H9 (cell line): ENCODE data around the gene TDO2. TPM values are rescaled to one million over a fixed set of nuclear protein-coding genes. Genes with fewer than 3 reads are reported as not detected.
A peak's percentile ranks its signal among the peaks of the same experiment; 100 is the strongest.

Experiments
- DNase-seq: peaks from one replicate; pipeline ENCODE4 v3.0.0-alpha.2; 2017
- H2AFZ ChIP-seq: one replicate; pipeline ENCODE4 v1.6.1; 2013; ENCODE audit warnings: mild to moderate bottlenecking, low read length, control low read depth, moderate library complexity
- H2AK5ac ChIP-seq: 2 replicates; pipeline ENCODE4 v1.6.1; 2013; ENCODE audit warnings: low read length, control low read depth, mixed read lengths; ENCODE audit not compliant: insufficient read length
- H2BK120ac ChIP-seq: one replicate; pipeline ENCODE4 v1.6.1; 2013; ENCODE audit warnings: low read depth, mild to moderate bottlenecking, low read length, control low read depth, inconsistent platforms; ENCODE audit not compliant: poor library complexity, severe bottlenecking
- H2BK12ac ChIP-seq: 2 replicates; pipeline ENCODE4 v1.6.1; 2013; ENCODE audit warnings: low read length, control low read depth, mixed read lengths, low read depth; ENCODE audit not compliant: insufficient read length
- H2BK15ac ChIP-seq: 2 replicates; pipeline ENCODE4 v1.6.1; 2013; ENCODE audit warnings: low read depth, low read length, control low read depth
- H2BK20ac ChIP-seq: one replicate; pipeline ENCODE4 v1.6.1; 2013; ENCODE audit warnings: low read depth, mild to moderate bottlenecking, low read length, control low read depth, inconsistent platforms; ENCODE audit not compliant: poor library complexity, severe bottlenecking
- H2BK5ac ChIP-seq: 2 replicates; pipeline ENCODE4 v1.6.1; 2013; ENCODE audit warnings: low read length, control low read depth, mixed read lengths; ENCODE audit not compliant: insufficient read length
- H3K14ac ChIP-seq: 2 replicates; pipeline ENCODE4 v1.6.1; 2013; ENCODE audit warnings: low read length, control low read depth; ENCODE audit not compliant: insufficient read depth
- H3K18ac ChIP-seq: 2 replicates; pipeline ENCODE4 v1.6.1; 2013; ENCODE audit warnings: low read depth, mild to moderate bottlenecking, mixed read lengths, low read length, control low read depth; ENCODE audit not compliant: insufficient read length
- H3K23ac ChIP-seq: 2 replicates; pipeline ENCODE4 v1.6.1; 2013; ENCODE audit warnings: low read length, control low read depth, mixed read lengths, low read depth; ENCODE audit not compliant: insufficient read length
- H3K23me2 ChIP-seq: 2 replicates; pipeline ENCODE4 v1.6.1; 2013; ENCODE audit warnings: low read depth, mild to moderate bottlenecking, mixed read lengths, low read length, control low read depth; ENCODE audit not compliant: insufficient read length, poor library complexity, severe bottlenecking
- H3K27ac ChIP-seq: 2 replicates; pipeline ENCODE4 v1.5.1; 2013; ENCODE audit warnings: low read length, control low read depth, mixed read lengths, low read depth; ENCODE audit not compliant: insufficient read length
- H3K27me3 ChIP-seq: 2 replicates; pipeline ENCODE4 v1.6.1; 2013; ENCODE audit warnings: low read length, control low read depth, inconsistent platforms; ENCODE audit not compliant: insufficient read depth
- H3K4ac ChIP-seq: 2 replicates; pipeline ENCODE4 v1.6.1; 2013; ENCODE audit warnings: low read depth, mild to moderate bottlenecking, control low read depth, inconsistent platforms, low read length, moderate library complexity
- H3K4me1 ChIP-seq: 2 replicates; pipeline ENCODE4 v1.6.1; 2013; ENCODE audit warnings: low read length, control low read depth, inconsistent platforms; ENCODE audit not compliant: insufficient read depth
- H3K4me2 ChIP-seq: 2 replicates; pipeline ENCODE4 v1.6.1; 2013; ENCODE audit warnings: low read length, control low read depth, mixed read lengths; ENCODE audit not compliant: insufficient read length, insufficient read depth
- H3K56ac ChIP-seq: 2 replicates; pipeline ENCODE4 v1.6.1; 2013; ENCODE audit warnings: low read depth, mild to moderate bottlenecking, mixed read lengths, low read length, control low read depth; ENCODE audit not compliant: insufficient read length
- H3K79me1 ChIP-seq: 2 replicates; pipeline ENCODE4 v1.6.1; 2013; ENCODE audit warnings: low read depth, mild to moderate bottlenecking, moderate library complexity, low read length, control low read depth, inconsistent platforms; ENCODE audit not compliant: insufficient read depth, poor library complexity, severe bottlenecking
- H3K79me2 ChIP-seq: 2 replicates; pipeline ENCODE4 v1.6.1; 2013; ENCODE audit warnings: low read length, control low read depth, inconsistent platforms; ENCODE audit not compliant: insufficient read depth
- H3K9ac ChIP-seq: 2 replicates; pipeline ENCODE4 v1.6.1; 2013; ENCODE audit warnings: low read length, control low read depth, mixed read lengths; ENCODE audit not compliant: insufficient read length; ENCODE audit errors: extremely low read depth
- H3K9me3 ChIP-seq: one replicate; pipeline ENCODE4 v1.6.1; 2013; ENCODE audit warnings: low read depth, low read length, inconsistent platforms; ENCODE audit not compliant: control insufficient read depth
- H3T11ph ChIP-seq: one replicate; pipeline ENCODE4 v1.6.1; 2013; ENCODE audit warnings: mild to moderate bottlenecking, low read length, control low read depth, inconsistent platforms
- H4K20me1 ChIP-seq: one replicate; pipeline ENCODE4 v1.6.1; 2013; ENCODE audit not compliant: control insufficient read depth, insufficient read length, insufficient read depth
- H4K5ac ChIP-seq: 2 replicates; pipeline ENCODE4 v1.6.1; 2013; ENCODE audit warnings: low read depth, mild to moderate bottlenecking, mixed read lengths, low read length, control low read depth; ENCODE audit not compliant: insufficient read length
- H4K8ac ChIP-seq: replicated peaks from 2 replicates; pipeline ENCODE4 v1.6.1; 2013; ENCODE audit warnings: low read length, control low read depth, mixed read lengths, low read depth; ENCODE audit not compliant: insufficient read length
- H4K91ac ChIP-seq: 2 replicates; pipeline ENCODE4 v1.6.1; 2013; ENCODE audit warnings: low read depth, mild to moderate bottlenecking, moderate library complexity, mixed read lengths, low read length, control low read depth; ENCODE audit not compliant: insufficient read length
- H3K27ac Mint-ChIP-seq, 3 experiments: 2 replicates in 2 of 3; 3 replicates in 1 of 3; pipeline ENCODE4 v1.8.0; 2020 to 2021; ENCODE audit warnings: mixed read lengths in 3 of 3, mild to moderate bottlenecking in 1 of 3, moderate library complexity in 1 of 3
- H3K27me3 Mint-ChIP-seq: 2 replicates; pipeline ENCODE4 v1.8.0; 2021; ENCODE audit warnings: low read depth, mild to moderate bottlenecking, moderate library complexity, mixed read lengths
- H3K36me3 Mint-ChIP-seq, 3 experiments: 2 replicates in 2 of 3; 3 replicates in 1 of 3; pipeline ENCODE4 v1.8.0; 2020 to 2021; ENCODE audit warnings: low read depth in 3 of 3, mixed read lengths in 3 of 3; ENCODE audit not compliant: insufficient read depth in 1 of 3
- H3K4me1 Mint-ChIP-seq, 2 experiments: 2 replicates each; pipeline ENCODE4 v1.8.0; 2020; ENCODE audit warnings: mixed read lengths in 2 of 2
- H3K4me3 Mint-ChIP-seq, 2 experiments: 2 replicates in 1 of 2; 3 replicates in 1 of 2; pipeline ENCODE4 v1.8.0; 2020 to 2021; ENCODE audit warnings: mild to moderate bottlenecking in 2 of 2, mixed read lengths in 2 of 2, moderate library complexity in 1 of 2
- H3K9me3 Mint-ChIP-seq, 2 experiments: 2 replicates in 1 of 2; 3 replicates in 1 of 2; pipeline ENCODE4 v1.8.0; 2020; ENCODE audit warnings: mild to moderate bottlenecking in 2 of 2, mixed read lengths in 2 of 2, moderate library complexity in 1 of 2
- CTCF ChIP-seq: fragments of 200-600 bp; sonication (generic); conservative IDR thresholded peaks from 3 replicates; pipeline ENCODE4 v1.8.0; 2021; ENCODE audit warnings: antibody characterized with exemption, mild to moderate bottlenecking
- WGBS: extraction: QIAGEN DNeasy Blood & Tissue Kit; methylation state at CpG from one replicate; pipeline ENCODE4 v1.1.7; 2013; ENCODE audit warnings: missing lambda C conversion rate, low lambda C conversion rate, mixed read lengths; ENCODE audit not compliant: insufficient read length; ENCODE audit errors: extremely low coverage; 5-methylcytosine and 5-hydroxymethylcytosine counted together
- total RNA-seq: library from RNA; stranded (reverse); gene quantifications from 2 replicates; pipeline ENCODE4 v1.2.1, GENCODE V29; 2021

The TDO2 gene
- total RNA-seq, 1 experiment from 2014 or later: not detected

GRCh38 chr4:155900381-155900780 lies 3.1 kb upstream of the TDO2 start:
- H3K27ac Mint-ChIP-seq: peak overlapping the region in 1 of 3 experiments; percentile 57; a peak in 1 of 7 replicates
- no peak overlapping the region for H3K4me2 ChIP-seq

More at GRCh38 chr4:155900381-155900780, 3.1 kb upstream of the TDO2 start:
- Histone ChIP-seq H2BK15ac (no peak overlapping the region), H3K27ac (peak overlapping the region; percentile 45), H3K56ac (no peak overlapping the region), H2BK12ac (no peak overlapping the region), H3K23me2 (no peaks in the 10 kb centered on the region), H3T11ph (no peak overlapping the region), H4K20me1 (no peaks in the 10 kb centered on the region), H3K14ac (no peak overlapping the region), H2BK5ac (no peak overlapping the region), H2AFZ (no peak overlapping the region), H3K4me1 (peaks cover 4% of the 10 kb centered on the region; the same call in 1 of the 2 replicates), H2BK20ac (no peak overlapping the region), H3K23ac (no peak overlapping the region), H2AK5ac (no peak overlapping the region), H3K79me1 (no peaks in the 10 kb centered on the region), H3K9me3 (no peaks in the 10 kb centered on the region), H3K79me2 (no peaks in the 10 kb centered on the region), H4K5ac (no peak overlapping the region), H2BK120ac (no peak overlapping the region), H4K91ac (no peak overlapping the region), H3K4ac (no peak overlapping the region), H3K27me3 (no peaks in the 10 kb centered on the region), H3K9ac (no peak overlapping the region), H4K8ac (no peak overlapping the region), H3K18ac (no peak overlapping the region)
- Mint-ChIP-seq H3K27me3 (no peaks in the 10 kb centered on the region), H3K4me1 (peaks cover 16 to 17% of the 10 kb centered on the region in 2 experiments), H3K36me3 (peaks cover 5 to 9% (median 7%) of the 10 kb centered on the region in 3 experiments; a peak in 4 of 7 replicates), H3K9me3 (peaks cover 6 to 16% of the 10 kb centered on the region in 2 experiments; a peak in 4 of 5 replicates), H3K4me3 (no peak overlapping the region)
- no CpG with 5 or more reads among the region's 1 CpG for WGBS
- DNase-seq: no peak
- no peak for TF ChIP-seq CTCF
